KMS-11 (cell line): Measurements from ENCODE around the gene PAFAH1B1.
"Not testable (repeated sequence)": the region's sequence is repeated elsewhere in the genome, so short reads cannot be mapped to it uniquely, and the experiment has no call there.

Source experiments
- H2AFZ ChIP-seq: fragments of 200-600 bp; sonication (generic); 2 replicates; pipeline ENCODE4 v1.6.1; 2016; ENCODE audit warnings: antibody characterized with exemption, mixed run types, low read depth
- H3K27ac ChIP-seq: fragments of 200-600 bp; sonication (generic); 2 replicates; pipeline ENCODE4 v1.6.1; 2016; ENCODE audit warnings: mild to moderate bottlenecking, mixed run types
- H3K27me3 ChIP-seq: fragments of 200-600 bp; sonication (generic); 2 replicates; pipeline ENCODE4 v1.6.1; 2017; ENCODE audit warnings: mild to moderate bottlenecking, low read depth, mixed run types, moderate library complexity; ENCODE audit not compliant: insufficient read depth
- H3K36me3 ChIP-seq: fragments of 200-600 bp; sonication (generic); 2 replicates; pipeline ENCODE4 v1.6.1; 2017; ENCODE audit warnings: mild to moderate bottlenecking, mixed run types; ENCODE audit not compliant: insufficient read depth
- H3K4me1 ChIP-seq: fragments of 200-600 bp; sonication (generic); 2 replicates; pipeline ENCODE4 v1.6.1; 2016; ENCODE audit warnings: mild to moderate bottlenecking, low read depth, mixed run types; ENCODE audit not compliant: poor library complexity, severe bottlenecking
- H3K4me2 ChIP-seq: fragments of 200-600 bp; sonication (generic); 2 replicates; pipeline ENCODE4 v1.7.0; 2016; ENCODE audit warnings: mild to moderate bottlenecking, mixed run types
- H3K4me3 ChIP-seq: fragments of 200-600 bp; sonication (generic); IDR thresholded peaks from 2 replicates; pipeline ENCODE4 v1.6.1; 2017; ENCODE audit warnings: low read depth, low read length, mixed read lengths; ENCODE audit not compliant: insufficient read depth
- H3K79me2 ChIP-seq: fragments of 200-600 bp; sonication (generic); 2 replicates; pipeline ENCODE4 v1.6.1; 2016; ENCODE audit warnings: low read depth, mixed run types; ENCODE audit not compliant: insufficient read depth
- H3K9ac ChIP-seq: fragments of 200-600 bp; sonication (generic); 2 replicates; pipeline ENCODE4 v1.6.1; 2016; ENCODE audit warnings: mild to moderate bottlenecking, mixed run types
- H4K20me1 ChIP-seq: fragments of 200-600 bp; sonication (generic); 2 replicates; pipeline ENCODE4 v1.6.1; 2016; ENCODE audit warnings: mild to moderate bottlenecking, mixed run types; ENCODE audit not compliant: insufficient read depth
- TF ChIP-seq, protein P1 (sequence below): fragments of 200-600 bp; sonication (generic); conservative IDR thresholded peaks from 2 replicates; pipeline ENCODE4 v1.6.1; 2017; ENCODE audit warnings: low read depth, mild to moderate bottlenecking, antibody characterized with exemption, low read length, moderate library complexity, mixed read lengths

Gene PAFAH1B1

DNA sequence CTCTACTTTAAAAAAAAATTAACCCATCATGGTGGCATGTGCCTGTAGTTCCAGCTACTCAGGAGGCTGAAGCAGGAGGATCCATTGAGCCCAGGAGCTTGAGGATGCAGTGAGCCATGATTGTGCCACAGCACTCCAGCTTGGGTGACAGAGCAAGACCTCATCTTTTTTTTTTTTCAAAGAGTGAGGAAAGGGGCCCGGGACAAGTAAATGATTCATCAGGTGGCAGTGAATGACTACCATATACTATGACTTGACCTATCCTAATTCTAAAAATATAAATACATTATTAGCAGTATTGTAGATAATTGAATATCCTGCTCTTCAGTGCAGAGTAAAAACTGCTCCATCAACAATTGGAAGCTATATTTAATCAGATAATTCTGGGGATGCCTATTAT is 62.8 kb downstream of the PAFAH1B1 start:
- no peak overlapping the region for H3K4me2 ChIP-seq
- H3K36me3 ChIP-seq, result no peaks in the 10 kb centered on the region
- no peak overlapping the region for H3K27ac ChIP-seq
- H3K4me3 ChIP-seq, result no peak overlapping the region
- no peak overlapping the region for H2AFZ ChIP-seq
- peaks cover 63% of the 10 kb centered on the region for H3K79me2 ChIP-seq
- H3K27me3 ChIP-seq, result no peaks in the 10 kb centered on the region
- no peaks in the 10 kb centered on the region for H3K4me1 ChIP-seq
- TF ChIP-seq, protein P1, sequence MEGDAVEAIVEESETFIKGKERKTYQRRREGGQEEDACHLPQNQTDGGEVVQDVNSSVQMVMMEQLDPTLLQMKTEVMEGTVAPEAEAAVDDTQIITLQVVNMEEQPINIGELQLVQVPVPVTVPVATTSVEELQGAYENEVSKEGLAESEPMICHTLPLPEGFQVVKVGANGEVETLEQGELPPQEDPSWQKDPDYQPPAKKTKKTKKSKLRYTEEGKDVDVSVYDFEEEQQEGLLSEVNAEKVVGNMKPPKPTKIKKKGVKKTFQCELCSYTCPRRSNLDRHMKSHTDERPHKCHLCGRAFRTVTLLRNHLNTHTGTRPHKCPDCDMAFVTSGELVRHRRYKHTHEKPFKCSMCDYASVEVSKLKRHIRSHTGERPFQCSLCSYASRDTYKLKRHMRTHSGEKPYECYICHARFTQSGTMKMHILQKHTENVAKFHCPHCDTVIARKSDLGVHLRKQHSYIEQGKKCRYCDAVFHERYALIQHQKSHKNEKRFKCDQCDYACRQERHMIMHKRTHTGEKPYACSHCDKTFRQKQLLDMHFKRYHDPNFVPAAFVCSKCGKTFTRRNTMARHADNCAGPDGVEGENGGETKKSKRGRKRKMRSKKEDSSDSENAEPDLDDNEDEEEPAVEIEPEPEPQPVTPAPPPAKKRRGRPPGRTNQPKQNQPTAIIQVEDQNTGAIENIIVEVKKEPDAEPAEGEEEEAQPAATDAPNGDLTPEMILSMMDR, result no peak
- no peaks in the 10 kb centered on the region; the same call in 1 of the 2 replicates for H4K20me1 ChIP-seq
- H3K9ac ChIP-seq, result no peak overlapping the region

DNA sequence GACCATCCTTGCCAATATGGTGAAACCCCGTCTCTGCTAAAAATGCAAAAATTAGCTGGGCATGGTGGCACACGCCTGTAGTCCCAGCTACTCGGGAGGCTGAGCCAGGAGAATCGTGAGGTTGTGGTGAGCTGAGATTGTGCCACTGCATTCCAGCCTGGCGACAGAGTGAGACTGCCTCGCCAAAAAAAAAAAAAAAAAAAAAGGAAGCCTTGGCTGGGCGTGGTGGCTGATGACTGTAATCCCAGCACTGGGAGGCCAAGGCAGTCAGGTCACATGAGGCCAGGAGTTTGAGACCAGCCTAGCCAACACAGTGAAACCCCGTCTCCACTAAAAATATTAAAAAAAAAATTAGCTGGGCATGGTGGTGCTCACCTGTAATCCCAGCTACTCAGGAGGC is 65.9 kb downstream of the PAFAH1B1 start:
- H3K27me3 ChIP-seq, H3K27ac ChIP-seq, H2AFZ ChIP-seq, H3K4me1 ChIP-seq, H3K4me3 ChIP-seq, H4K20me1 ChIP-seq, H3K9ac ChIP-seq, H3K36me3 ChIP-seq, H3K4me2 ChIP-seq: not testable (repeated sequence)
- H3K79me2 ChIP-seq, result peaks cover 73% of the 10 kb centered on the region

DNA sequence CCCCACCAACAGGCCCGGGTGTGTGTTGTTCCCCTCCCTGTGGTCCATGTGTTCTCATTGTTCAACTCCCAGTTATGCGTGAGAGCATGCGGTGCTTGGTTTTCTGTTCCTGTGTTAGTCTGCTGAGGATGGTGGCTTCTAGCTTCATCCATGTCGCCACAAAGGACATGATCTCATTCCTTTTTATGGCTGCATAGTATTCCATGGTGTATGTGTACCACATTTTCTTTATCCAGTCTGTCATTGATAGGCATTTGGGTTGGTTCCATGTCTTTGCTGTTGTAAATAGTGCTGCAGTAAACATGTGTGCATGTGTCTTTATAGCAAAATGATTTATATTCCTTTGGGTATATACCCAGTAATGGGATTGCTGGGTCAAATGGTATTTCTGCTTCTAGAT is 67.0 kb downstream of the PAFAH1B1 start:
- not testable (repeated sequence) for H3K4me2 ChIP-seq, H3K27ac ChIP-seq, H3K27me3 ChIP-seq, H4K20me1 ChIP-seq, H3K4me1 ChIP-seq, H3K36me3 ChIP-seq, H3K9ac ChIP-seq, H3K4me3 ChIP-seq, H2AFZ ChIP-seq
- peaks cover 68% of the 10 kb centered on the region for H3K79me2 ChIP-seq

- TF ChIP-seq, protein P1, result no peak
- Histone ChIP-seq H3K79me2 (no peaks in the 10 kb centered on the region), H3K36me3 (peaks cover 4% of the 10 kb centered on the region; the same call in 1 of the 2 replicates)
Measured at GRCh38 chr17:2672026-2672425, 78.6 kb downstream of the PAFAH1B1 start.

DNA sequence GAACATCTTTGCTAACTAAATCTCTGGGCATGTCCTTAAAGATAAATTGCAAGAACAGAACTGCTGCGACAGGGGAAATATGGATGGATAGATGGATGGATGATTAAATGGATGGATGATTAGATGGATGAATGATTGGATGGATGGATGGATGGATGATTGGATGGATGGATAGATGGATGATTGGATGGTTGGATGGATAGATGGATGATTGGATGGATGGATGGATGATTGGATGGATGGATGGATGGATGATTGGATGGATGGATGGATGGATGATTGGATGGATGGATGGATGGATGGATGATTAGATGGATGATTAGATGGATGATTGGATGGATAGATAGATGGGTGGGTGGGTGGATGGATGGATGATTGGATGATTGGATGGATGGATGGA is 85.8 kb downstream of the PAFAH1B1 start:
- H3K36me3 ChIP-seq, H4K20me1 ChIP-seq, H3K4me3 ChIP-seq, H3K27ac ChIP-seq, H3K79me2 ChIP-seq, H2AFZ ChIP-seq, H3K4me1 ChIP-seq, H3K27me3 ChIP-seq, H3K9ac ChIP-seq, H3K4me2 ChIP-seq: not testable (repeated sequence)

More at GRCh38 chr17:2672026-2672425, 78.6 kb downstream of the PAFAH1B1 start:
- Histone ChIP-seq H4K20me1 (no peaks in the 10 kb centered on the region), H3K4me1 (no peaks in the 10 kb centered on the region), H3K4me3 (no peak overlapping the region), H3K4me2 (no peak overlapping the region), H3K27ac (no peak overlapping the region), H3K9ac (no peak overlapping the region), H2AFZ (no peak overlapping the region), H3K27me3 (no peaks in the 10 kb centered on the region)

GRCh38 chr17:2680961-2681360 is 87.5 kb downstream of the PAFAH1B1 start:
- Histone ChIP-seq H2AFZ (no peak overlapping the region), H3K9ac (no peak overlapping the region), H3K36me3 (no peaks in the 10 kb centered on the region), H4K20me1 (no peaks in the 10 kb centered on the region), H3K79me2 (no peaks in the 10 kb centered on the region), H3K4me1 (no peaks in the 10 kb centered on the region), H3K4me3 (no peak overlapping the region), H3K4me2 (no peak overlapping the region), H3K27ac (no peak overlapping the region), H3K27me3 (no peaks in the 10 kb centered on the region)
- TF ChIP-seq, protein P1, result no peak
